Right lobe of liver (tissue), 6 donors: ENCODE measurements around the gene CPNE2. TPM values are rescaled to one million over a fixed set of nuclear protein-coding genes. Genes with fewer than 3 reads are reported as not detected.

ENCODE experiments used
- ATAC-seq, 4 donors: fragments of 200-7000 bp; cut with Tn5 transposase; one replicate each; pipeline ENCODE4 v1.9.1; 2020; ENCODE audit warnings: mild to moderate bottlenecking in 4 of 4, moderate library complexity in 4 of 4
- DNase-seq, 3 donors: peaks; one replicate each; pipeline ENCODE4 v3.0.0-alpha.2; 2020
- H3K27ac ChIP-seq, 3 donors: fragments of 200-600 bp; one replicate each; pipeline ENCODE4 v1.8.0; 2022
- H3K27me3 ChIP-seq, 2 donors: fragments of 200-600 bp; one replicate each; pipeline ENCODE4 v1.8.0; 2022
- H3K36me3 ChIP-seq, 4 donors: fragments of 200-600 bp; sonication (generic) in 1 of 4; one replicate each; pipeline versions ENCODE4 v1.5.1 to v1.8.0; 2017 to 2022; ENCODE audit warnings: control low read depth in 1 of 4
- H3K4me1 ChIP-seq, 4 donors: fragments of 200-600 bp; sonication (generic) in 1 of 4; one replicate each; pipeline versions ENCODE4 v1.5.1 to v1.8.0; 2017 to 2022; ENCODE audit warnings: control low read depth in 1 of 4
- H3K4me3 ChIP-seq, 3 donors: fragments of 200-600 bp; one replicate each; pipeline ENCODE4 v1.8.0; 2022
- H3K9me3 ChIP-seq, 4 donors: fragments of 200-600 bp; sonication (generic) in 1 of 4; one replicate each; pipeline versions ENCODE4 v1.5.1 to v1.8.0; 2017 to 2022; ENCODE audit warnings: control low read depth in 1 of 4
- POLR2A ChIP-seq: fragments of 450-650 bp; IDR thresholded peaks from one replicate; pipeline ENCODE4 v1.6.1; 2017; ENCODE audit warnings: antibody characterized with exemption, mild to moderate bottlenecking
- WGBS: methylation state at CpG from one replicate; pipeline ENCODE4 v1.1.6; 2018; ENCODE audit warnings: low coverage, low lambda C conversion rate; ENCODE audit not compliant: insufficient coverage; ENCODE audit errors: missing lambda C conversion rate; 5-methylcytosine and 5-hydroxymethylcytosine counted together
- intact Hi-C, 2 donors: fragments of 100-400 bp; cut with DNase I; formaldehyde crosslinking; loops; one replicate each; pipeline versions ENCODE4 v1.11.2 to v1.14.1; 2022
- total RNA-seq, 6 experiments: library from RNA; depleted of rRNA in 2 of 6; stranded (reverse); fragments of >200 nt in 2 of 6; fragmentation: NEBNext Ultra II Directional in 3 of 6; extraction: Animal tissue kit (Norgen Biotek cat#: 25700) in 3 of 6; gene quantifications; one replicate each; pipeline versions ENCODE4 v1.1.0 to v1.2.4, GENCODE V29; 2016 to 2023
- TF ChIP-seq, protein P1 (sequence below), 4 donors: fragments of 200-600 bp in 3 of 4; fragments of 450-650 bp in 1 of 4; IDR thresholded peaks; one replicate each; pipeline versions ENCODE4 v1.5.1 to v1.8.0; 2016 to 2022; ENCODE audit warnings: antibody characterized with exemption in 4 of 4, mild to moderate bottlenecking in 2 of 4
- donor health status: DM: no; HTN: yes; CAD: no.
- donor health status: DM: no; HTN: no; CAD: no.
- donor health status: DM: no; HTN: no; CAD: no.
- donor health status: DM: no; HTN: yes; CAD: no.
- donor health status: DM: no; HTN: yes; CAD: no.

Gene CPNE2
- total RNA-seq, 6 experiments from 2014 or later = 4.0 to 10.9 (median 9.7) TPM

DNA sequence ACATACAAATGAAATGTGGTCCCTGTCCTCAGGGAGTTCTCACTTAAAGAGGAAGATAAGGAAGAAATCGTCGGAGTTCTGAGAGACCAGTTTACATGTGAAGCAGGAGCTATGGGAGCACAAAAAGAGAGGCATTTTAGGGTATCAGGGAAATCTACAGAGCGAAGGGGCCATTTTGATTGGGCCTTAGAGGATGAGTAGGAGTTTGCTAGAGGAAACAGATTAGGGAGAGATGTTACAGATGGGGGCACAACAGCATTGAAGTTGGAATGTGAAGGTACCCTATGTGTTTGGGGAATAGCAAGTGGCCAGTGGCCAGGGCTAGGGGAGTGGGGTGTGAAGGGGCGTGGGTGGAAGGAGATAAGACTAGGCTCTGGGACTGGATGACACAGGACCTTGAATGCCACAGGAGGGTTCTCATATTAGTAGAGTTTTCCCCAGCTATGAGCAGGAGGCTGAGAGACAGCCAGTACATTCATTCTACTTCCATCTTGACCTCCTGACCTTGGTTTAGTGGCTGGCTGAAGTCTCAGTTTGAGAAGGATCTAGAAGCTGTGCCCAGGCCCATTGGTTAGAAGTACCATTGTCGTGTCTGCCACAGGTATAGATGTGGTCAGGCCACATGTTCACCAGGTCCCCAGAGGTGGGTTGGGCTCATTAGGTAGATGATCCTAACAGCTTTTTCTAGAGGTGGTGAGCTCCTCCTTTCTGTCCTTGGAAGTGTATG lies 34.8 kb downstream of the CPNE2 start:
- Histone ChIP-seq H3K4me3 (no peak overlapping the region), H3K27ac (no peak overlapping the region), H3K4me1 (no peaks in the 10 kb centered on the region), H3K27me3 (no peaks in the 10 kb centered on the region), H3K36me3 (no peaks in the 10 kb centered on the region), H3K9me3 (no peaks in the 10 kb centered on the region)
- ATAC-seq (no peak), DNase-seq (no peak)
- intact Hi-C loops = no loop called here
- WGBS = 81% methylated on average over 4 of the region's 5 CpGs
- TF ChIP-seq, protein P1, sequence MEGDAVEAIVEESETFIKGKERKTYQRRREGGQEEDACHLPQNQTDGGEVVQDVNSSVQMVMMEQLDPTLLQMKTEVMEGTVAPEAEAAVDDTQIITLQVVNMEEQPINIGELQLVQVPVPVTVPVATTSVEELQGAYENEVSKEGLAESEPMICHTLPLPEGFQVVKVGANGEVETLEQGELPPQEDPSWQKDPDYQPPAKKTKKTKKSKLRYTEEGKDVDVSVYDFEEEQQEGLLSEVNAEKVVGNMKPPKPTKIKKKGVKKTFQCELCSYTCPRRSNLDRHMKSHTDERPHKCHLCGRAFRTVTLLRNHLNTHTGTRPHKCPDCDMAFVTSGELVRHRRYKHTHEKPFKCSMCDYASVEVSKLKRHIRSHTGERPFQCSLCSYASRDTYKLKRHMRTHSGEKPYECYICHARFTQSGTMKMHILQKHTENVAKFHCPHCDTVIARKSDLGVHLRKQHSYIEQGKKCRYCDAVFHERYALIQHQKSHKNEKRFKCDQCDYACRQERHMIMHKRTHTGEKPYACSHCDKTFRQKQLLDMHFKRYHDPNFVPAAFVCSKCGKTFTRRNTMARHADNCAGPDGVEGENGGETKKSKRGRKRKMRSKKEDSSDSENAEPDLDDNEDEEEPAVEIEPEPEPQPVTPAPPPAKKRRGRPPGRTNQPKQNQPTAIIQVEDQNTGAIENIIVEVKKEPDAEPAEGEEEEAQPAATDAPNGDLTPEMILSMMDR (IDR thresholded peaks at IDR 0.05) = no peak
- no peak for TF ChIP-seq POLR2A

DNA sequence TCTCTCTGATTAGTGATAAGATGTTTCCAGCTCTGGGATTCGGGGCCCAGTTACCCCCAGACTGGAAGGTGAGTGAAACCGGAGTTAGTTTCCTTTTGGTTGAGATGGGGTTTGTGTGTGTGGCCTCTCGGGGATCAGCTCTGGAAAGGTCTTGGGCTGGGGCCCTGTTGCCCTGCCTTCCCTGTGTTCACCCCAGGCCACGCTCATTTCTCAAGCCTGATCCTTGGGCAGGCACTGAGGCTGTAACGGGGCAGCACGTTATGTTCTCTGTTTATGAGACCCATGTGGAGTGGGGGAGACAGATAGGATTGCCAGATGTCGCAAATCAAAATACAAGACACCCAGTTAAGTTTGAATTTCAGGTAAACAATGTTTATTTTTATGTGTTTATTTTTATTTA lies 35.5 kb downstream of the CPNE2 start:
- H3K4me3 ChIP-seq = no peak overlapping the region
- no peak for ATAC-seq
- H3K27me3 ChIP-seq = no peaks in the 10 kb centered on the region
- intact Hi-C loops = no loop called here
- no peaks in the 10 kb centered on the region for H3K4me1 ChIP-seq
- TF ChIP-seq POLR2A = no peak
- TF ChIP-seq, protein P1 (IDR thresholded peaks at IDR 0.05) = no peak
- H3K36me3 ChIP-seq = no peaks in the 10 kb centered on the region
- H3K9me3 ChIP-seq = no peaks in the 10 kb centered on the region
- no peak for DNase-seq
- WGBS = 100% methylated on average over 1 of the region's 7 CpGs
- H3K27ac ChIP-seq = no peak overlapping the region

DNA sequence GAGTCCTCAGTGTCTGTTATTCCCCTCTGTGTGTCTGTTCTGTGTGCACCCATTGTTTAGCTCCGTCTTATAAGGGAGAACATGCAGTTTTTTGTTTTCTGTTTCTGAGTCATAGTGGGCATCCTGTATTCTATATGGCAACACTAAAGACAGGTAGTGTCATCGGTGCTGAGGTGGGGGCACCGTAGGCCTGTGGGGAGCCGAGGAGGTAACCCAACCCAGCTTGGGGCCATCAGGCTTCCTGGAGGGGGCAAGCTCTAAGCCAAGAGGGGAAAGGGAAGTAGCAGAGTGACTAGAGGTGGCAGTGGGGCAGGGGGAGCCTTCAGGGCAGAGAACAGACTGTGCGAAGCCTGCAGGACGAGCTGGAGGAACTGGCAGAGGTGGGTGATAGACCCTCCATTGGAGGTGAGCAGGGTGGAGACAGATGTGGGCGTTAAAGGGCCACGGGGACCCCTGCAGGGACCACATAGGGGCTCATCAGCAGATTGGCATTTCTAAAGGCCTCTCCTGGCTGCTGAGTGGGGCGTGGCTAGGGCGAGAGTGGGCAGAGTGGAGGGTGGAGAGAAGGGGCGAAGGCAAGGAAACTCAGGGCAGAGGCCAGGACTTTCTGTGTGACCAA lies 36.5 kb downstream of the CPNE2 start:
- no peaks in the 10 kb centered on the region for H3K36me3 ChIP-seq
- H3K27me3 ChIP-seq = no peaks in the 10 kb centered on the region
- no peak for TF ChIP-seq POLR2A
- TF ChIP-seq, protein P1 (IDR thresholded peaks at IDR 0.05) = no peak
- WGBS = 69% methylated on average over 10 of the region's 11 CpGs
- intact Hi-C loops = no loop called here
- ATAC-seq (no peak), DNase-seq (no peak)
- H3K4me1 ChIP-seq = no peaks in the 10 kb centered on the region
- H3K9me3 ChIP-seq = no peaks in the 10 kb centered on the region
- no peak overlapping the region for H3K27ac ChIP-seq
- no peak overlapping the region for H3K4me3 ChIP-seq

DNA sequence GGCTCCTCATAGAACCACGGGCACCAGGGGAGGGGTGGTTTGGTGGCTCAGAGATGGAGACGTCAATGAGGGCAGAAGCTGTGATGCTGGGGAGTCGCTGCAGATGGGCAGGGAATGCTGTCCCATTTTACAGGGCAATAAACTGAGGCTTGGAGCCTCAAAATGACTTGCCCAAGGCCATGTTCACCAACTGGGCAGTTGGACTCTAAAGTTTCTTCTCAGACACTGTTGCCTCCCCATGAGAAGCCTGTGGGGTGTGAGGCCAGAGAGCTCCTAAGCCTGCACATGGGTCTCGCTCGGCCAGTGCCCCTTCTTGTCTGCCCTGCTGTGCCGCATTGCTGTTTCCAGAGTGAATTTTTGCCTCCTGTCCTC lies 38.6 kb downstream of the CPNE2 start:
- Histone ChIP-seq H3K4me3 (no peak overlapping the region), H3K9me3 (no peaks in the 10 kb centered on the region), H3K36me3 (no peaks in the 10 kb centered on the region), H3K27ac (no peak overlapping the region), H3K27me3 (no peaks in the 10 kb centered on the region), H3K4me1 (no peaks in the 10 kb centered on the region)
- ATAC-seq (no peak), DNase-seq (no peak)
- intact Hi-C loops = no loop called here
- no peak for TF ChIP-seq POLR2A
- TF ChIP-seq, protein P1 (IDR thresholded peaks at IDR 0.05) = no peak
- WGBS = 66% methylated on average over 2 of the region's 6 CpGs
